Measurements from ENCODE around the gene PFN1. TPM values are rescaled to one million over a fixed set of nuclear protein-coding genes. Genes with fewer than 3 reads are reported as not detected.

PFN1 gene
- total RNA-seq, 2 donors from 2014 or later = 880 to 935 TPM

DNA sequence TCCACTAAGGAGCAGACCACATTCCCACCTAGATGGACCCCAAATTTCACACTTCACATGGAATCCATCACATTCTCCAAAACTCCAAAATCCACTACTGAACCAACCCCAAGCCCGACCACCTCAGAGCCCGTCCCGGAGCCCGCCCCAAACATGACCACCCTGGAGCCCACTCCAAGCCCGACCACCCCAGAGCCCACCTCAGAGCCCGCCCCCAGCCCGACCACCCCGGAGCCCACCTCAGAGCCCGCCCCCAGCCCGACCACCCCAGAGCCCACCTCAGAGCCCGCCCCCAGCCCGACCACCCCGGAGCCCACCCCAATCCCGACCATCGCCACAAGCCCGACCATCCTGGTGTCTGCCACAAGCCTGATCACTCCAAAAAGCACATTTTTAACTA, 14.7 kb downstream of the PFN1 start:
- Mint-ChIP-seq H3K27me3 (ENCODE audit: insufficient read depth) (no peaks in the 10 kb centered on the region), H3K4me1 (peaks cover 23% of the 10 kb centered on the region), H3K27ac (peak overlapping the region; percentile 24), H3K4me3 (no peak overlapping the region), H3K36me3 (ENCODE audit: low read depth) (peaks cover 22% of the 10 kb centered on the region), H3K9me3 (no peaks in the 10 kb centered on the region)
- Histone ChIP-seq H3K4me3 (ENCODE audit: low read length) (no peak overlapping the region), H3K36me3 (ENCODE audit: control insufficient read depth, insufficient read depth, low read length) (peaks cover 25% of the 10 kb centered on the region), H3K27me3 (ENCODE audit: control insufficient read depth, insufficient read depth, low read length, poor library complexity, severe bottlenecking) (no peaks in the 10 kb centered on the region), H3K4me1 (ENCODE audit: control insufficient read depth, insufficient read depth, low read length) (peaks cover 2% of the 10 kb centered on the region), H3K9me3 (ENCODE audit: control insufficient read depth, low read length) (no peaks in the 10 kb centered on the region), H3K27ac (ENCODE audit: low read depth, low read length) (no peak overlapping the region), H3K9ac (ENCODE audit: extremely low read depth, low read length, poor library complexity, severe bottlenecking) (no peak overlapping the region)
- no peak for DNase-seq
- TF ChIP-seq, protein P1, sequence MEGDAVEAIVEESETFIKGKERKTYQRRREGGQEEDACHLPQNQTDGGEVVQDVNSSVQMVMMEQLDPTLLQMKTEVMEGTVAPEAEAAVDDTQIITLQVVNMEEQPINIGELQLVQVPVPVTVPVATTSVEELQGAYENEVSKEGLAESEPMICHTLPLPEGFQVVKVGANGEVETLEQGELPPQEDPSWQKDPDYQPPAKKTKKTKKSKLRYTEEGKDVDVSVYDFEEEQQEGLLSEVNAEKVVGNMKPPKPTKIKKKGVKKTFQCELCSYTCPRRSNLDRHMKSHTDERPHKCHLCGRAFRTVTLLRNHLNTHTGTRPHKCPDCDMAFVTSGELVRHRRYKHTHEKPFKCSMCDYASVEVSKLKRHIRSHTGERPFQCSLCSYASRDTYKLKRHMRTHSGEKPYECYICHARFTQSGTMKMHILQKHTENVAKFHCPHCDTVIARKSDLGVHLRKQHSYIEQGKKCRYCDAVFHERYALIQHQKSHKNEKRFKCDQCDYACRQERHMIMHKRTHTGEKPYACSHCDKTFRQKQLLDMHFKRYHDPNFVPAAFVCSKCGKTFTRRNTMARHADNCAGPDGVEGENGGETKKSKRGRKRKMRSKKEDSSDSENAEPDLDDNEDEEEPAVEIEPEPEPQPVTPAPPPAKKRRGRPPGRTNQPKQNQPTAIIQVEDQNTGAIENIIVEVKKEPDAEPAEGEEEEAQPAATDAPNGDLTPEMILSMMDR (conservative IDR thresholded peaks at IDR 0.05) = no peak
- WGBS, 2 experiments (ENCODE audit: insufficient coverage in 1 of 2, insufficient read length in 1 of 2) = 96% methylated on average over 13 of the region's 16 CpGs; no CpG with 5 or more reads in 1 of the 2 experiments

DNA sequence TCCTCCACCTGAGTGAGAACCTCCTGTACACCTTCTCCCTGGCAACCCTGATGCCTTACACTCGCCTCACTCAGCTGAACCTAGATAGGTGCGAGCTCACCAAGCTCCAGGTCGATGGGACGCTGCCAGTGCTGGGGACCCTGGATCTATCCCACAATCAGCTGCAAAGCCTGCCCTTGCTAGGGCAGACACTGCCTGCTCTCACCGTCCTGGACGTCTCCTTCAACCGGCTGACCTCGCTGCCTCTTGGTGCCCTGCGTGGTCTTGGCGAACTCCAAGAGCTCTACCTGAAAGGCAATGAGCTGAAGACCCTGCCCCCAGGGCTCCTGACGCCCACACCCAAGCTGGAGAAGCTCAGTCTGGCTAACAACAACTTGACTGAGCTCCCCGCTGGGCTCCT, 15.6 kb downstream of the PFN1 start:
- Mint-ChIP-seq H3K4me1 (peaks cover 16% of the 10 kb centered on the region), H3K27ac (peak overlapping the region; percentile 48), H3K36me3 (ENCODE audit: low read depth) (peaks cover 17% of the 10 kb centered on the region), H3K4me3 (no peak overlapping the region), H3K9me3 (no peaks in the 10 kb centered on the region), H3K27me3 (ENCODE audit: insufficient read depth) (no peaks in the 10 kb centered on the region)
- peaks cover 19% of the 10 kb centered on the region for H3K36me3 ChIP-seq (ENCODE audit: control insufficient read depth, insufficient read depth, low read length)
- no peak for DNase-seq
- H3K9ac ChIP-seq (ENCODE audit: extremely low read depth, low read length, poor library complexity, severe bottlenecking) = no peak overlapping the region
- no peak overlapping the region for H3K4me3 ChIP-seq (ENCODE audit: low read length)
- H3K4me1 ChIP-seq (ENCODE audit: control insufficient read depth, insufficient read depth, low read length) = no peaks in the 10 kb centered on the region
- no peaks in the 10 kb centered on the region for H3K27me3 ChIP-seq (ENCODE audit: control insufficient read depth, insufficient read depth, low read length, poor library complexity, severe bottlenecking)
- TF ChIP-seq, protein P1 (conservative IDR thresholded peaks at IDR 0.05) = no peak
- H3K27ac ChIP-seq (ENCODE audit: low read depth, low read length) = no peak overlapping the region
- H3K9me3 ChIP-seq (ENCODE audit: control insufficient read depth, low read length) = no peaks in the 10 kb centered on the region
- 89 to 91% methylated on average over 11 to 12 of the region's 12 CpGs for WGBS, 2 experiments (ENCODE audit: insufficient coverage in 1 of 2, insufficient read length in 1 of 2)

DNA sequence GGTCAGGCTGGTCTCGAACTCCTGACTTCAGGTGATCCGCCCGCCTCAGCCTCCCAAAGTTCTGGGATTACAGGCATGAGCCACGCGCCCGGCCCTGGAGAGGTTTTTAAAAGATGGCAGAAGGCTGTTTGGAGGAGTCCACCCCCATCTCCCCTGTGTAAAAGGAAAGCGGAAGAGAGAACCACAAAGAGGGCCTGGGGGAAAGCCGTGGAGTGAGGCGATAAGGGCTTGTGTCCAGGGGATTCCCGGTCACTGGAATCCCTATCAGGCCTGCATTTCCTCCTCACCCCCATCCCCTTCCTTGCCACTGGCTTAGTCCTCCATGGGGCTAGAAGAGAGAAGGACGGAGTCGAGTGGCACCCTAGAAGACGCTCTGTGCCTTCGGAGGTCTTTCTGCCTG, 16.4 kb downstream of the PFN1 start, which contains the start of gene GP1BA:
Gene GP1BA, plus strand, starts transcription at position 315 of the 400 bp plus-strand sequence. CDS start 328 bp downstream, outside the sequence.
- Histone ChIP-seq H3K27me3 (ENCODE audit: control insufficient read depth, insufficient read depth, low read length, poor library complexity, severe bottlenecking) (no peaks in the 10 kb centered on the region), H3K4me1 (ENCODE audit: control insufficient read depth, insufficient read depth, low read length) (no peaks in the 10 kb centered on the region), H3K36me3 (ENCODE audit: control insufficient read depth, insufficient read depth, low read length) (peaks cover 12% of the 10 kb centered on the region), H3K9me3 (ENCODE audit: control insufficient read depth, low read length) (no peaks in the 10 kb centered on the region), H3K27ac (ENCODE audit: low read depth, low read length) (no peak within 1 kb of the TSS), H3K9ac (ENCODE audit: extremely low read depth, low read length, poor library complexity, severe bottlenecking) (no peak within 1 kb of the TSS), H3K4me3 (ENCODE audit: low read length) (no peak within 1 kb of the TSS)
- TF ChIP-seq, protein P1 (conservative IDR thresholded peaks at IDR 0.05) = no peak
- no peaks in the 10 kb centered on the region for H3K9me3 Mint-ChIP-seq
- no peak within 1 kb of the TSS for H3K4me3 Mint-ChIP-seq
- peaks cover 16% of the 10 kb centered on the region for H3K4me1 Mint-ChIP-seq
- H3K36me3 Mint-ChIP-seq (ENCODE audit: low read depth) = peaks cover 11% of the 10 kb centered on the region
- H3K27me3 Mint-ChIP-seq (ENCODE audit: insufficient read depth) = no peaks in the 10 kb centered on the region
- DNase-seq = no peak
- WGBS, 2 experiments (ENCODE audit: insufficient coverage in 1 of 2, insufficient read length in 1 of 2) = 92 to 97% methylated on average over 5 to 14 of the region's 14 CpGs
- H3K27ac Mint-ChIP-seq = peak within 1 kb of the TSS; percentile 48
